Fibroblast of gingiva (primary cell): ENCODE measurements around the gene SSPN.
A peak's percentile ranks its signal among the peaks of the same experiment; 100 is the strongest.
"Not testable (repeated sequence)": the region's sequence is repeated elsewhere in the genome, so short reads cannot be mapped to it uniquely, and the experiment has no call there.

Source experiments
- DNase-seq: peaks from one replicate; pipeline ENCODE4 v3.0.0-alpha.2; 2011; ENCODE audit warnings: low read depth

The SSPN gene

GRCh38 chr12:26229910-26230309, 34.5 kb downstream of the SSPN start:
- DNase-seq, result no peak

- no peak for DNase-seq
These were observed 36.1 kb downstream of the SSPN start for GRCh38 chr12:26231470-26231869.

- peak; percentile 68 for DNase-seq
These were observed 36.5 kb downstream of the SSPN start for GRCh38 chr12:26231921-26232320.

- no peak for DNase-seq
These were observed 38.3 kb downstream of the SSPN start for GRCh38 chr12:26233631-26234030.

- DNase-seq, result not testable (repeated sequence)
These were observed 40.1 kb downstream of the SSPN start for GRCh38 chr12:26235465-26235864.

GRCh38 chr12:26238341-26239121, 43.2 kb downstream of the SSPN start:
- DNase-seq, result no peak

GRCh38 chr12:26239122-26239851, 43.9 kb downstream of the SSPN start:
- DNase-seq, result peak; percentile 82

- DNase-seq, result no peak
These were observed 44.8 kb downstream of the SSPN start for GRCh38 chr12:26239852-26240815.

- DNase-seq, result no peak
These were observed 45.7 kb downstream of the SSPN start for GRCh38 chr12:26241080-26241479.

GRCh38 chr12:26242683-26243082, 47.3 kb downstream of the SSPN start:
- DNase-seq, result no peak

GRCh38 chr12:26244503-26244902, 49.1 kb downstream of the SSPN start:
- no peak for DNase-seq

GRCh38 chr12:26245175-26245942, 50.0 kb downstream of the SSPN start:
- no peak for DNase-seq

- DNase-seq, result no peak
These were observed 51.3 kb downstream of the SSPN start for GRCh38 chr12:26246483-26247164.

GRCh38 chr12:26247873-26248272, 52.5 kb downstream of the SSPN start:
- no peak for DNase-seq

GRCh38 chr12:26250801-26251200, 55.4 kb downstream of the SSPN start:
- DNase-seq, result no peak

GRCh38 chr12:26251600-26251999, 56.2 kb downstream of the SSPN start:
- DNase-seq, result no peak

- DNase-seq, result no peak
These were observed 57.6 kb downstream of the SSPN start for GRCh38 chr12:26252946-26253345.

- no peak for DNase-seq
These were observed 60.7 kb downstream of the SSPN start for GRCh38 chr12:26255893-26256645.

GRCh38 chr12:26264215-26264838, 69.0 kb downstream of the SSPN start:
- no peak for DNase-seq

- DNase-seq, result no peak
These were observed 70.2 kb downstream of the SSPN start for GRCh38 chr12:26265606-26266005.
